Muscle of leg (tissue), 11 donors: ENCODE results near the gene RBM20. TPM values are rescaled to one million over a fixed set of nuclear protein-coding genes. Genes with fewer than 3 reads are reported as not detected.
A peak's percentile ranks its signal among the peaks of the same experiment; 100 is the strongest.

Experiments
- DNase-seq: peaks from one replicate; pipeline ENCODE4 v3.0.0; 2013
- H3K27ac ChIP-seq: one replicate; pipeline ENCODE4 v1.5.1; 2013; ENCODE audit warnings: mild to moderate bottlenecking, low read length, control low read depth
- H3K27me3 ChIP-seq: one replicate; pipeline ENCODE4 v1.6.1; 2013; ENCODE audit warnings: low read length; ENCODE audit not compliant: control insufficient read depth, insufficient read depth
- H3K36me3 ChIP-seq: one replicate; pipeline ENCODE4 v1.6.1; 2013; ENCODE audit warnings: low read length; ENCODE audit not compliant: control insufficient read depth, insufficient read depth
- H3K4me1 ChIP-seq: one replicate; pipeline ENCODE4 v1.6.1; 2013; ENCODE audit warnings: low read length; ENCODE audit not compliant: control insufficient read depth, insufficient read depth
- H3K4me3 ChIP-seq: one replicate; pipeline ENCODE4 v1.5.1; 2013; ENCODE audit warnings: low read length, control low read depth
- H3K9me3 ChIP-seq: replicated peaks from 2 replicates; pipeline ENCODE4 v1.6.1; 2013; ENCODE audit warnings: low read depth, low read length; ENCODE audit not compliant: control insufficient read depth
- WGBS: methylation state at CpG from one replicate; pipeline ENCODE4 v1.1.5; 2013; ENCODE audit warnings: missing lambda C conversion rate; ENCODE audit not compliant: insufficient coverage; 5-methylcytosine and 5-hydroxymethylcytosine counted together
- polyA plus RNA-seq, 8 donors: library from polyadenylated mRNA; unstranded; fragments of 120-200 nt; gene quantifications; one replicate each; pipeline versions ENCODE4 v1.2.1 to v1.2.3, GENCODE V29; 2013; ENCODE audit warnings: inconsistent platforms in 1 of 8, low replicate concordance in 1 of 8; ENCODE audit not compliant: insufficient read length in 8 of 8, insufficient read depth in 1 of 8
- total RNA-seq: library from RNA; stranded (reverse); fragments of 120-200 nt; gene quantifications from one replicate; pipeline ENCODE4 v1.2.4, GENCODE V29; 2013

RBM20 gene
- total and polyA plus RNA-seq, 9 donors = 6.5 to 17.0 (median 9.8) TPM

- WGBS = no CpG with 5 or more reads among the region's 1 CpG
- Histone ChIP-seq H3K4me3 (no peak overlapping the region), H3K27ac (no peak overlapping the region), H3K27me3 (no peaks in the 10 kb centered on the region), H3K9me3 (no peaks in the 10 kb centered on the region), H3K36me3 (no peaks in the 10 kb centered on the region), H3K4me1 (peaks cover 10% of the 10 kb centered on the region)
- DNase-seq = no peak
Measured at GRCh38 chr10:110804376-110804775, 160.2 kb downstream of the RBM20 start.

- H3K9me3 ChIP-seq = no peaks in the 10 kb centered on the region
- no peaks in the 10 kb centered on the region for H3K36me3 ChIP-seq
- no peak overlapping the region for H3K27ac ChIP-seq
- H3K4me3 ChIP-seq = no peak overlapping the region
- DNase-seq = no peak
- no peaks in the 10 kb centered on the region for H3K27me3 ChIP-seq
- 57% methylated on average over 3 of the region's 5 CpGs for WGBS
- peaks cover 10% of the 10 kb centered on the region for H3K4me1 ChIP-seq
Measured at GRCh38 chr10:110805292-110805691, 161.2 kb downstream of the RBM20 start.

GRCh38 chr10:110806335-110806734, 162.2 kb downstream of the RBM20 start:
- Histone ChIP-seq H3K4me3 (no peak overlapping the region), H3K27ac (no peak overlapping the region), H3K27me3 (no peaks in the 10 kb centered on the region), H3K9me3 (no peaks in the 10 kb centered on the region), H3K4me1 (peaks cover 10% of the 10 kb centered on the region), H3K36me3 (no peaks in the 10 kb centered on the region)
- 50% methylated on average over 1 of the region's 4 CpGs for WGBS
- DNase-seq = no peak

GRCh38 chr10:110808123-110808522, 164.0 kb downstream of the RBM20 start:
- Histone ChIP-seq H3K36me3 (no peaks in the 10 kb centered on the region), H3K4me3 (no peak overlapping the region), H3K27me3 (no peaks in the 10 kb centered on the region), H3K4me1 (peaks cover 6% of the 10 kb centered on the region), H3K27ac (no peak overlapping the region), H3K9me3 (no peaks in the 10 kb centered on the region)
- 73% methylated on average over 2 of the region's 3 CpGs for WGBS
- DNase-seq = no peak

- 100% methylated on average over 1 of the region's 5 CpGs for WGBS
- peaks cover 6% of the 10 kb centered on the region for H3K4me1 ChIP-seq
- no peak overlapping the region for H3K27ac ChIP-seq
Measured at GRCh38 chr10:110808615-110809014, 164.5 kb downstream of the RBM20 start.

DNA sequence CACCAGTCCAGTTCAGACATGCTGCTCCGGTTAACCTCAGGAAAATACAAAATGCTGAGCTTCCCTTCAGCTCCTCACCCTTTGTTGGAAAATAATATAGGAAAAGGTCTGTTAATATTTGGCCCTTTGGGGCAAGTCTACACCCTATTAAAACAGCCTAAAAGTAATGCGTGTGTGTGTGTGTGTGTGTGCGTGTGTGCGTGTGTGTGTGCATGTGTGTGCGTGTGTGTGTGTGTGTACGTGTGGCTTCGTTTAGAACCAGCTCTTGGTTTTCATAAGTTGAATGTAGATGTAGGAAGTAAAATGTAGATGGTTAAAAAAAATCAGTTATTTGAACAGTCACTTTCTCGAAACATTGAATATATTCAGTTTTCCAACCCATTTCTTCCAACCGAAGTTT, 166.5 kb downstream of the RBM20 start:
- Histone ChIP-seq H3K9me3 (no peaks in the 10 kb centered on the region), H3K27me3 (no peaks in the 10 kb centered on the region), H3K27ac (no peak overlapping the region), H3K36me3 (no peaks in the 10 kb centered on the region), H3K4me3 (no peak overlapping the region), H3K4me1 (peaks cover 3% of the 10 kb centered on the region)
- WGBS = 86% methylated on average over 1 of the region's 9 CpGs
- DNase-seq = no peak

More at GRCh38 chr10:110808615-110809014, 164.5 kb downstream of the RBM20 start:
- Histone ChIP-seq H3K27me3 (no peaks in the 10 kb centered on the region), H3K9me3 (no peaks in the 10 kb centered on the region), H3K36me3 (no peaks in the 10 kb centered on the region), H3K4me3 (no peak overlapping the region)
- DNase-seq = no peak

DNA sequence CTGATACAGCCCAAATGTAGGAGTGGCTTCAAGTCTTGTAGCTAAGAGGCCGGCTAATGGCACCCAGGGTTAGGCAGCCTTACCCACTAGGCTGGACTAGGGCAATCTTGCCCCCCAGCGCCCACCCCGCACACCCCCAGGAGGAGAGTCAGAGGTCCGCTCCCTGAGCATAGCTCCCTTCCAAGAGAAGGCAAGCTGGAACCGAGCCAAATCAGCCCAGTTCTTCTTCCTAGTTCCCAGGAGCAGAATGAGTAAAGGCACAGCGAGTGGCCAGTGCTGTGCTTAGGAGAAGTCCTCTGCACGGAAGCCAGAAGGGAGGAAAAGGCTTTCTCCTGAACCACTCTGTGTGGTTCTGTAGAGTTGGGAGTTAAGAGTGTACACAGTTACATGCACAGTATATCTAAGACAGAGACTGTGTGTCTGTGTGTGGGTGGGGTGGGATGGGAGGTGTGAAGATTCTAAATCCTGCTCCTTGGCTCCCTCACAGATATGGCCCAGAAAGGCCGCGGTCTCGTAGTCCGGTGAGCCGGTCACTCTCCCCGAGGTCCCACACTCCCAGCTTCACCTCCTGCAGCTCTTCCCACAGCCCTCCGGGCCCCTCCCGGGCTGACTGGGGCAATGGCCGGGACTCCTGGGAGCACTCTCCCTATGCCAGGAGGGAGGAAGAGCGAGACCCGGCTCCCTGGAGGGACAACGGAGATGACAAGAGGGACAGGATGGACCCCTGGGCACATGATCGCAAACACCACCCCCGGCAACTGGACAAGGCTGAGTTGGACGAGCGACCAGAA, 167.8 kb downstream of the RBM20 start:
- no peaks in the 10 kb centered on the region for H3K27me3 ChIP-seq
- no peak overlapping the region for H3K27ac ChIP-seq
- WGBS = 81% methylated on average over 18 of the region's 23 CpGs
- no peak overlapping the region for H3K4me3 ChIP-seq
- H3K4me1 ChIP-seq = peaks cover 12% of the 10 kb centered on the region
- peak; percentile 40 for DNase-seq
- no peaks in the 10 kb centered on the region for H3K9me3 ChIP-seq
- H3K36me3 ChIP-seq = no peaks in the 10 kb centered on the region

DNA sequence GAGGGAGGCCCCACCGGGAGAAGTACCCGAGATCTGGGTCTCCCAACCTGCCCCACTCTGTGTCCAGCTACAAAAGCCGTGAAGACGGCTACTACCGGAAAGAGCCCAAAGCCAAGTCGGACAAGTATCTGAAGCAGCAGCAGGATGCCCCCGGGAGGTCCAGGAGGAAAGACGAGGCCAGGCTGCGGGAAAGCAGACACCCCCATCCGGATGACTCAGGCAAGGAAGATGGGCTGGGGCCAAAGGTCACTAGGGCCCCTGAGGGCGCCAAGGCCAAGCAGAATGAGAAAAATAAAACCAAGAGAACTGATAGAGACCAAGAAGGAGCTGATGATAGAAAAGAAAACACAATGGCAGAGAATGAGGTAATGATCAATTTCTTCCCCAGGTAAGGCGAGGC, 168.4 kb downstream of the RBM20 start:
- no peaks in the 10 kb centered on the region for H3K27me3 ChIP-seq
- no peaks in the 10 kb centered on the region for H3K36me3 ChIP-seq
- no peaks in the 10 kb centered on the region for H3K9me3 ChIP-seq
- H3K4me1 ChIP-seq = peaks cover 18% of the 10 kb centered on the region
- no peak overlapping the region for H3K27ac ChIP-seq
- no peak for DNase-seq
- 77% methylated on average over 9 of the region's 12 CpGs for WGBS
- H3K4me3 ChIP-seq = no peak overlapping the region

- no peaks in the 10 kb centered on the region for H3K27me3 ChIP-seq
- no peaks in the 10 kb centered on the region for H3K9me3 ChIP-seq
- no peaks in the 10 kb centered on the region for H3K36me3 ChIP-seq
- 90% methylated on average over 3 of the region's 8 CpGs for WGBS
- peaks cover 29% of the 10 kb centered on the region for H3K4me1 ChIP-seq
- DNase-seq = no peak
- H3K27ac ChIP-seq = no peak overlapping the region
- no peak overlapping the region for H3K4me3 ChIP-seq
Measured at GRCh38 chr10:110813743-110814472, 169.8 kb downstream of the RBM20 start.

GRCh38 chr10:110815354-110816004, 171.3 kb downstream of the RBM20 start:
- no peak overlapping the region for H3K4me3 ChIP-seq
- DNase-seq = no peak
- H3K27ac ChIP-seq = no peak overlapping the region
- WGBS = no CpG with 5 or more reads among the region's 1 CpG
- H3K4me1 ChIP-seq = peaks cover 44% of the 10 kb centered on the region
- no peaks in the 10 kb centered on the region for H3K27me3 ChIP-seq
- no peaks in the 10 kb centered on the region for H3K9me3 ChIP-seq
- H3K36me3 ChIP-seq = no peaks in the 10 kb centered on the region
